ENCODE measurements around the gene CHFR.
"Not testable (repeated sequence)": the region's sequence is repeated elsewhere in the genome, so short reads cannot be mapped to it uniquely, and the experiment has no call there.

Gene CHFR

DNA sequence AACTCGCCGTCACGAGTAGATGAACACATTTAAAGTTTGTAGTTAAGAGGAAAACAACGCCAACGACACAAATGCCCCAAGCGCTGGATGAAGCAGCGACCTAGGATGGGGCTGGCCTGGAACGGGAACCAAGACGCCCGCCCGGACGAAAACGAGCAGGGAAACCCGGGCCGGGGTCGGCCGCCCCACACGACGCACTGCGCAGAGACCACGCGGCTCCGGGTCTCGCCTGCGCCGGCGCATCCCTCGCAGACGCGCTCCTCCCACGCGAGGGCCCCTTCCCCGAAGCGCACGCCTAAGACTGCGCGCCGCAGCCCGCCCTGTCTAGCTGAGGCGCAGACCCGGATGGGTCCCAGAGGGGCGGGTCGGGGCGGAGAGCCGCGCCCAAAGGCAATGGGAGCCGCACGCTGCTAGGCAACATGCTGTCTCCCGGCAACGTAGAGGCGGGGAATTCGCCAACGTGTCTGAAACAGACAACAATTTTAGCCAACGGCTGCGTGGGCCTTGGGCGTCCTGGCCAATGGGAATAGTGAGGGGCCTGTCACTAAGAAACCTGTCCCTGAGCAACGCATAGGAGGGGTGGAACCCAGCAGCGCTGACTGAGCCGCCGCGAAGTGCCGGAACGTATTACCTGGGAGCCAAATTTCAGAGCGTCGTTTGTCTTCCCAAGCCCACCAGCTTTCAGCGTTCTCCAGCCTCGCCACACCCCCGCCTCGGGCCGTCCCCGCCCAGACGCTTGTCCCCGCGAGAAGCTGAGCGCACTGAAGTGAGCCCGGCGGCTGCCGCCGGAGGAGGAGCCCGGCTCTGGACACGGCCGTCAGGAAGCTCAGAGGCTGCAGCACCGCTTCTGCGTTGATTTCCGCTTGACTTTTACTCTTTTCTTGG, 21.0 kb upstream of the CHFR start:
- Histone ChIP-seq H3K27me3 (replicated peaks; ENCODE audit: control insufficient read depth, insufficient read depth, low read length) (no peaks in the 10 kb centered on the region), H3K36me3 (ENCODE audit: control insufficient read depth, insufficient read depth, low read length) (no peaks in the 10 kb centered on the region), H3K4me3 (replicated peaks; ENCODE audit: low read depth, low read length) (peak overlapping the region; percentile 62)
- DNase-seq (ENCODE audit: extremely low read depth, insufficient read length) = peak; percentile 92
- TF ChIP-seq, protein P1, sequence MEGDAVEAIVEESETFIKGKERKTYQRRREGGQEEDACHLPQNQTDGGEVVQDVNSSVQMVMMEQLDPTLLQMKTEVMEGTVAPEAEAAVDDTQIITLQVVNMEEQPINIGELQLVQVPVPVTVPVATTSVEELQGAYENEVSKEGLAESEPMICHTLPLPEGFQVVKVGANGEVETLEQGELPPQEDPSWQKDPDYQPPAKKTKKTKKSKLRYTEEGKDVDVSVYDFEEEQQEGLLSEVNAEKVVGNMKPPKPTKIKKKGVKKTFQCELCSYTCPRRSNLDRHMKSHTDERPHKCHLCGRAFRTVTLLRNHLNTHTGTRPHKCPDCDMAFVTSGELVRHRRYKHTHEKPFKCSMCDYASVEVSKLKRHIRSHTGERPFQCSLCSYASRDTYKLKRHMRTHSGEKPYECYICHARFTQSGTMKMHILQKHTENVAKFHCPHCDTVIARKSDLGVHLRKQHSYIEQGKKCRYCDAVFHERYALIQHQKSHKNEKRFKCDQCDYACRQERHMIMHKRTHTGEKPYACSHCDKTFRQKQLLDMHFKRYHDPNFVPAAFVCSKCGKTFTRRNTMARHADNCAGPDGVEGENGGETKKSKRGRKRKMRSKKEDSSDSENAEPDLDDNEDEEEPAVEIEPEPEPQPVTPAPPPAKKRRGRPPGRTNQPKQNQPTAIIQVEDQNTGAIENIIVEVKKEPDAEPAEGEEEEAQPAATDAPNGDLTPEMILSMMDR (IDR thresholded peaks at IDR 0.05; ENCODE audit: insufficient read depth, low read length, poor library complexity, severe bottlenecking) = no peak

GRCh38 chr12:132907789-132908144, 20.4 kb upstream of the CHFR start:
- peak overlapping the region; percentile 62; the same call in 1 of the 2 replicates for H3K4me3 ChIP-seq (replicated peaks; ENCODE audit: low read depth, low read length)
- not testable (repeated sequence) for H3K27me3 ChIP-seq (replicated peaks; ENCODE audit: control insufficient read depth, insufficient read depth, low read length); DNase-seq (ENCODE audit: extremely low read depth, insufficient read length); H3K36me3 ChIP-seq (ENCODE audit: control insufficient read depth, insufficient read depth, low read length)

GRCh38 chr12:132907216-132907615, 19.8 kb upstream of the CHFR start:
- Histone ChIP-seq H3K4me3 (replicated peaks; ENCODE audit: low read depth, low read length) (no peak overlapping the region), H3K27me3 (replicated peaks; ENCODE audit: control insufficient read depth, insufficient read depth, low read length) (no peaks in the 10 kb centered on the region), H3K36me3 (ENCODE audit: control insufficient read depth, insufficient read depth, low read length) (no peaks in the 10 kb centered on the region)
- no peak for DNase-seq (ENCODE audit: extremely low read depth, insufficient read length)
- TF ChIP-seq, protein P1 (IDR thresholded peaks at IDR 0.05; ENCODE audit: insufficient read depth, low read length, poor library complexity, severe bottlenecking) = no peak

DNA sequence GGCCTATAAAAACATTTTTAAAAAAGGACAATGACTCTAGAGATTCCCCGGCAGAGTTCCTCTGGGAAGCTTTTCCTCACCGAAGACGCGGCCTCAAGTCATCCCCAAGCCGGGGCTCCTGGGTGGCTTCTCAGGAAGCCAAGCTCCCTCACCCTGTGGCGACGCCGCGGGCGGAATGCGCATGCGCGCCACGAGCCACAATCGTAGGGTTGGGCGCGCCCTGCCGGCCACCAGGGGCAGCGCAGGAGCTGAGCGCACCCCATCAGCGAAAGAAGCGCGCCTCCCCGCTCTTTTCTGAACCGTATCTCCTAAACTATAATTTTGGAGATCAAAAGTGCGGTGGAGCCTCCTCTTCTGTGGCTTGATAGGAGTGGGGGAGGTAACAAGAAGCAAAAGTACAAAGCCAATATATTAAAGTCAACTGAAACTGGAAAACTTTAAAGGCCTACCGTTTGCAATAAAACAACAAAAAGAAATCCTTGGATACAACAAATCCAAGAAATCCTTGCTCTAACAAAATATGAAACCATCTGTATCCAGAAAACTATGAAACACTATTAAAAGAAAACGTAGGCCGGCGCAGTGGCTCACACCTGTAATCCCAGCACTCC, 17.4 kb upstream of the CHFR start:
- TF ChIP-seq, protein P1 (IDR thresholded peaks at IDR 0.05; ENCODE audit: insufficient read depth, low read length, poor library complexity, severe bottlenecking) = peak; percentile 71
- Histone ChIP-seq H3K36me3 (ENCODE audit: control insufficient read depth, insufficient read depth, low read length) (no peaks in the 10 kb centered on the region), H3K4me3 (replicated peaks; ENCODE audit: low read depth, low read length) (no peak overlapping the region), H3K27me3 (replicated peaks; ENCODE audit: control insufficient read depth, insufficient read depth, low read length) (no peaks in the 10 kb centered on the region)
- DNase-seq (ENCODE audit: extremely low read depth, insufficient read length) = peak; percentile 58

- Histone ChIP-seq H3K36me3 (ENCODE audit: control insufficient read depth, insufficient read depth, low read length) (no peaks in the 10 kb centered on the region), H3K27me3 (replicated peaks; ENCODE audit: control insufficient read depth, insufficient read depth, low read length) (no peaks in the 10 kb centered on the region), H3K4me3 (replicated peaks; ENCODE audit: low read depth, low read length) (no peak overlapping the region)
- DNase-seq (ENCODE audit: extremely low read depth, insufficient read length) = no peak
- TF ChIP-seq, protein P1 (IDR thresholded peaks at IDR 0.05; ENCODE audit: insufficient read depth, low read length, poor library complexity, severe bottlenecking) = no peak
These were observed 11.6 kb upstream of the CHFR start for GRCh38 chr12:132899033-132899432.

- Histone ChIP-seq H3K27me3 (replicated peaks; ENCODE audit: control insufficient read depth, insufficient read depth, low read length) (no peaks in the 10 kb centered on the region), H3K4me3 (replicated peaks; ENCODE audit: low read depth, low read length) (no peak overlapping the region), H3K36me3 (ENCODE audit: control insufficient read depth, insufficient read depth, low read length) (peaks cover 3% of the 10 kb centered on the region)
- TF ChIP-seq, protein P1 (IDR thresholded peaks at IDR 0.05; ENCODE audit: insufficient read depth, low read length, poor library complexity, severe bottlenecking) = no peak
- no peak for DNase-seq (ENCODE audit: extremely low read depth, insufficient read length)
These were observed 1.4 kb upstream of the CHFR start for GRCh38 chr12:132888852-132889251.
